SU-DHL-6 (cell line): ENCODE data around the gene AP5M1.

ENCODE experiments used
- CTCF ChIP-seq: fragments of 200-600 bp; sonication (generic); IDR thresholded peaks from one replicate; pipeline ENCODE4 v1.5.1; 2017; ENCODE audit warnings: antibody characterized with exemption, mild to moderate bottlenecking, low read length, moderate library complexity; ENCODE audit not compliant: insufficient read depth, poor library complexity, severe bottlenecking
- EZH2phosphoT487 ChIP-seq: fragments of 200-600 bp; sonication (generic), shearing (Covaris generic); conservative IDR thresholded peaks from 2 replicates; pipeline ENCODE4 v1.6.1; 2018; ENCODE audit warnings: mild to moderate bottlenecking, antibody characterized with exemption, low read length, moderate library complexity, mixed read lengths

DNA sequence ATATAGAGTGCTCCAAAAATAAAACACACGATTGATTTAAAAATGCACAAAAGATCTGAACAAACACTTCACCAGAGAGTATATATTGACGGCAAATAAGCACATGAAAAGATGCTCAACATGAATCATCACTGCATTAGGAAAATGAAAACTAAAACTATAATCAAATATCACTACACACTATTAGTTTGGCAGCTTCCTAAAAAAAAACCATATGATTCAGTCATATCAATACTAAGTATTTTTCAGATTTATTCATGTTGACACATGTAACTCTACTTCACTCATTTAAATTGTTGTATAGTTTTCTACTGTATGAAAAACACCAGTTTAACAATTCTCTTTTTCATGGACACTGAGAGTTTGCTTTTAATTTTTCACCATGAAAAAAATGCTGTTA lies 41.7 kb upstream of the AP5M1 start:
- no peak for TF ChIP-seq CTCF
- no peak for TF ChIP-seq EZH2phosphoT487
